COR-L47 (cell line): ENCODE data around the gene TMEM169.

Source experiments
- DNase-seq: peaks from one replicate; lab custom pipeline; 2025; lab: John Stamatoyannopoulos, UW

Gene TMEM169, protein sequence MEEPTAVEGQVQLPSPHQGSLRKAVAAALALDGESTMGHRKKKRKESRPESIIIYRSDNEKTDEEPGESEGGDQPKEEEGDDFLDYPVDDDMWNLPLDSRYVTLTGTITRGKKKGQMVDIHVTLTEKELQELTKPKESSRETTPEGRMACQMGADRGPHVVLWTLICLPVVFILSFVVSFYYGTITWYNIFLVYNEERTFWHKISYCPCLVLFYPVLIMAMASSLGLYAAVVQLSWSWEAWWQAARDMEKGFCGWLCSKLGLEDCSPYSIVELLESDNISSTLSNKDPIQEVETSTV

DNA sequence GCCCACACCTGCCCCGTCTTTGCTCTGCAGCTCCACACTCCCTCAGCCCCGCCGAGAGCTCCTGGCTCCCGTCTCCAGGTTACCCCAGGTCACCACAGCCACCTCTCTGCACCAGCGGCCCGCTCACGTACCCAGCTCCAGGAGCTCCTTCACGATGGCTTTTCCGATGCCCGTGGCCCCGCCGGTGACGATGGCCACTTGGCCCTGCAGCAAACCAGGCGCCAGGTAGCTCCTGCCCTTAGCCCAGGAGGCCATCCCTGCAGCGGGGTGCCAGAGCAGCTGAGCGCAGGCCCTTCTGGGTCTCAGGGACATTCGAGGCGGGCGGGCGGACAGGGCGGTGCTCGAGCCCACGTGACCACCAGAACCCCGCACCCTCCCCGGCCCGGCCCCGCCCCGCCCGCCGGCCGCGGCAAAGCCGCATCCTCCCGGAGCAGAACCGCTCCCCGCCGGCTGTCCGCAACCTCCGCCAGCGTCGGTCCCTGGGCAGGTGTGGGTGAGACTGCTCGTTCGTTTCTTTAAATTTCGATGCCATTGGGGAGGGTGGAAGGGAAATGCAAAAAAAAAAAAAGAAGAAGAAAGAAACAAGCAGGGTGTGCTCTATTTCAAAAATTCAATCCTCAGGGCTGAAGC, at the start of gene TMEM169, which contains the start of gene PECR:
TSS of gene TMEM169 (plus strand) at position 433 of the 630 bp plus-strand sequence. CDS start 14,045 bp downstream, outside the sequence.
TSS of gene PECR (minus strand) at position 323 of the 630 bp plus-strand sequence. CDS start at position 255, 68 bp downstream.
- peak; percentile 86 for DNase-seq

DNA sequence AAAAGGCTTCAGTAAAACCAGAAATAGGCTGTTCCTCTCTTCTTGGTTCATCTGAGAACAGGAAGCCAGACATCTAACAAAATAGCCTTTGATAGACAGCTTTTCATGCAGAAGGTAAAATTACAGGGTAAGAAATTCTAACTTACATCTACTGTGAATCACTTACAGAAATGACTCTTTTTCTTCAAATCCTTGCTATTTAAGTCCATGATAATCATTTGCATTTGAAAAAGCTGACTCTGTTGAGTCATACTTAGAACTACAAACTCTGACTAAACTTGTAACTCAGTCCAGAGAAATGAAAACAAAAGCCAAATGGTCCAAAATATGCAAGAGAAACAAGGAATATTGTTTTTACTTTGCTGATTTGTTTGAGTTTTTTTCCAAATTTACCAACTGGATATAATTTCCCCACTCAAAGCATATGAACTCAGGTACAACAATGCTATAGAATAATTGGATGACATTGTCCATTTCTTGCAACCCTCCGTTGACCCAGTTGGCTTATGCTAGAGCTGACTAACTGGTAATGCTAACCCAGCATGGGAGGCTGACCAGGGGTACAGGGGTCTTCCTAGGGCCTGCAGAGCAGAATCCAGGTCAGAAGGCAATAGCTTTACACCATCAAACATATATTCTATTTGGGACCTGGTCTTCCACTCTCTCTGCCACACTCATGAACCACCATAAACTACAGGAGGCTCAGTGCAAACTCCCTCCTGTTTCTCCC, 49.6 kb upstream of the TMEM169 start:
- no peak for DNase-seq

DNA sequence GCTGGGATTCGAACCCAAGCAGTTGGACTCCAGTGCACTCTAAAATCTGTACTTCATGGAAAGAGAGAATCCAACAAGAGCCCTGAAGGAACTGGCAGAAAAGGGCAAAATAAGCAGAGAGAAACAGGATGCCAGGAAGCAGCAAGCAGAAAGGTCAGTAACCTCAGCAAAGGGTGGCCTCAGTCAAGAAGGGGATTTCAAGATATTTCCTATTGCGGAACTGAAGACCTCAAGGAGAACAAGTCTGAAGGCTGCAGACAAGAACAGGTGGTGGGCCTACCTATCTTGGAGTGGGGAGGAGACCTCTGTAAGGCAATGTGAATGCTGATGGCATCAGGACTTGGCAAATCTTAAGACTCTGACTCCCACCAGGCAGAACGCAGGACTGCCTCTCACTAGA, 48.3 kb upstream of the TMEM169 start:
- DNase-seq = no peak

DNA sequence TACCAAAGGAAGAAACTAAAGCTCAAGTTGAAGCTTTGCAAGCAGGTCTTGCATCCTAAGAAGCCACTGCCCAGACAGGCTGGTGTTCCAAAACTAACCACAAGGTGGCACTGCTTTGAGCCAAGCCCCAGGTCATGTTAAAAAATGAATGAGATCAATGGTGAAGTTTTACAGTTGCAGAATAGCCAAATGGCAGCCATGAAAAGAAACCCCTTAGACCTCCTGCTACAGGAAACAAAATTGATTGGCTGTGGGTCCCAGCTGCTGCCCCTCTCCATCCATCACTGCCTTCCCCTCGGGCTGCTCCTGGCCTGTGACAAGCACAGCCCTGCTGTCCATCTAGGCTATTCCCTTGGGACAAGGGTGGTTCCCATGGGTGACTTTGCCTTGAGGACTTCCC, 47.7 kb upstream of the TMEM169 start:
- peak; percentile 16 for DNase-seq

DNA sequence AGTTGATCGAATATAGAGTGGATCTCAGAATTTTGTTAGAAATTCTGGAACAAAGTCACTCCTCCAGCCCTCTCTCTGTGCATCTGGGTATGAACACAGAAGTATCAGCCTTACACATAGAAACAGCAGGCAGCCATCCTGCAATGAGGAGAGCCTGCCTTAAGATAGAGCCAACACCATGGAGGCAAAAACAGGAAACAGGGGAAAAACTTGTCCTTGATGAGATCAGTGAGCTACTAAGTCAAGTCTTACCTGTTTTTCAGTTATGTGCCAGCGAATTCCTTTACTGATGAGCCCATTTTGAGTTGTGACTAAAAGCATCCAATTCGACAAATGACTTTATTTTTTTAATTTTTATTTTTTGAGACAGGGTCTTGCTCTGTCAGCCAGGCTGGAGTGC, 41.8 kb upstream of the TMEM169 start:
- no peak for DNase-seq

DNA sequence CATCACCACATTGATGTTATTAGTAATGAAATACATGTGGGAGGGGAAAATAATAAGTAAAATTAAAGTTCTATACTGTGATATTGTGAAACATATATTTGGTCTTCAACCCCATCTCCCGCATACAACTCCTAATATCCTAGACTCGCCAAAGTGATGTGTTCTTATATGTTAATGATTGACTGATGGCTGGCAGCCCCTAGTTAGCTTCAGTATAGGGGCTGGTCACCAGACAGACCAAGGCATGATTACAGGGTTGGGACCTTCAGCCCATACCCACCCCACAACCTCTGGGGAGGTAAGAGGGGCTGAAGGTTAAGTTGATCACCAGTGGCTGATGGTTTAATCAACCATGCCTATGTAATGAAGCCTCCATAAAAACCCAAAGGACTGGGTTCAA, 40.3 kb upstream of the TMEM169 start:
- DNase-seq = no peak

DNA sequence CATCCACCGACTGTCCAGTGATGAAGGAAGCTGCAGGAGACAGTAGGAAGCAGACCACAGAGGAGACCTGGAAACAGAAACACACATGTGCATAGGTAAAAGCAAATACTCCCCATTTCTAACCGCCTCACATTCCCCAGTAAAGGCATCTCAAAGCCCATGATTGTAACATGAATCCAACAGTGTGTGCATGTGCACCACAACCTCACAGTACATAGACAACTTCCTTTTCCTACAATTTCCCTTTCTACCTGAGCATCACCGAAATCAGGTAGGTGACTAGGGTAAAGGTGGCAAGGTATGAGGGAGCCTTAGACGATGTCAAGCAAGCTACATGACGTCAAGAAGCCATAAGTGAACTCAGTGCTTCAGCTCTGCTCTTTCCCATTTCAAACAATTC, 37.8 kb upstream of the TMEM169 start:
- DNase-seq = no peak

DNA sequence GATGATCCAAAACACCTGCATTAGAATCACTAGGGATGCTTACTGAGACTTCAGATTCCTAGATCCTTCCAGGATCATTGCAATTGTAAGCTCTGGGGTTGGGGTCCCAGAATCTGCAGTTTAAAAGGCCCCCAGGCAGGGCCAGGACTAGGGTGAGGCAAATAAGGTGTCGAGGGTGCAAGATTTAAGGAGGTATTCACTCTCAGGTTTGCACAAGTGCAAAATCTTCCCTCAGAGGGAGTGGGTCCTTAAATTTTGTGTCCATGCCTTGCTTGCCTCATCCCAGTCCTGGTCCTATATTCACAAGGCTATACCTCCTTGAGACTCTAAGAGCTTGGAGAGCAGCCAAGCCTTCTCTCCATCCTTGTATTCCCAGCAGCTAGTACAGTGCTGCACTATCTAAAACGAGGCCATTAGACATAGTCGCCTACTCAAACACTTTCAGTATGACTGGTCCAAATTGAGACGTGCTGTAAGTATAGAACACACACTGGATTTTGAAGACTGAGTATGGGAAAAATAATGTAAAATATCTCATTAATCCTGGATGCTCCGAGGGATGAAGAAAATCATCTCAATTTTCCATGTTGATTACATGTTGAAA, 36.7 kb upstream of the TMEM169 start:
- DNase-seq = no peak

DNA sequence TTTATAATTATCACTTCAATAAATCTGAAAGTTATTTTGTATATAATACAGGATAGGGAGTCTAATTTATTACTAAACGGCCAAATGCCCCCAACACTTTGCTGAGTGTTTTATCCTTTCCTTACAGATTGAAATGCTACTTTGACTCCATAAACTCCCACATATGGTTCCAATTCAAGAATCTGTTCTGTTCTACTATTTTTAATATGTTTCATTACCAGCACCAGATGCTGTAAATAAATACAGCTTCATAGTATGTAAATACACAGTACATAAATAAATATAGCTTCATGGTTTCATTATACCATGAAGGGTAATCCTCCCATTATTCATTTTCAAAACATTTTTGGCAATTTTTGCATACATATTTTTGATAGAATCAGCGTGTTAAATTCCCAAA, 34.3 kb upstream of the TMEM169 start:
- no peak for DNase-seq

DNA sequence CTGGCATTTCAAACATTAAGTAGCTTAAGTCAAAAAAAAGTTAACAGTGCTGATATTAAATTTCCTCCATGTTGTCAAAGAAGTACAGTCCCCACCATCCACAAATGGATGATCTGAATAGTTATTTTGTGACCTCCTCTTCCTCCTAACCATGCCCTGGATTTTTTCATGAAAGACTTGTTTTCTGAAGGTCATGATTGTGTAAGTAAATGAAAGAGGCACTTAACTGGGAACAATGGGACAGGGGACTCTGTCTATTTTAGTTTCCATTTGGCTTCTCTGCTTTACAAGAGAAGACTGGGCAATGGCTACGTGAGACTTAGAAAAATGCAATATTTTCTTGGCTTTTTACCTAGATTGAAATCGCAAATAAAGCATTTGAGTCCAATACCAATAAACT, 32.3 kb upstream of the TMEM169 start:
- DNase-seq = no peak

DNA sequence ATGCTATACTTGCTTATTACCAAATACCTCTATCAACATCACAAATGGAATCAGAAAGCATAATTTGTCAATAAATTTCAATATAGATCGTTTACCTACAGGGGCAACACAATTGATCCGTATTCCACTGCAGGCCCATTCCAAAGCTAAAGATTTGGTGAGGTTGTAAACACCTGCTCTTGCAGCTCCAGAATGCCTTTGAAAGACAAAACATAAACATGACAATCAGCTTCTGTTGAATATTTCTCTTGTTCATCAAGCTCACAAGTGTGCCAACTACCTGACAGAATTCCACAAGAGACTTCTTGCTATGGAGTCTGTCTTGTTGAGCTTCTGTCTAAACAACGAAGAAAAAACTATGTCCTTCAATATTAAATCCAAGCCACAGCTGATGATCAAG, 30.4 kb upstream of the TMEM169 start:
- DNase-seq = no peak

DNA sequence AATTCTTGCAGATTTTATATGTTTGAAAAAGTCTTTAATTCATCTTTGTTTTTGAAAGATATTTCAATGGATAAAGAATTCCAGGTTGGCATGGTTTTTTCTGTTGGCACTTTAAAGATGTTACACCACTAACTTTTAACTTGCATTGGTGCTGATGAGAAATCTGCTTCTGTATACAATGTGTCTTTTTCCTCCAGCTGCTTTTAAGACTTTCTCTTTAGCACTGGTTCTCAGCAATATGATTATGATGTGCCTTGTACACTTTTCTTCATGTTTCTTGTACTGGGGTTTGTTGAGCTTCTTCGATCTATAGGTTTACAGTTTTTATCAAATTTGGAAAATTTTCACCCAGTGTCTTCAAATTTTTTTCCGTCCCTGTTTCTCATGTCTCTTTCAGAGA, 29.3 kb upstream of the TMEM169 start:
- no peak for DNase-seq

DNA sequence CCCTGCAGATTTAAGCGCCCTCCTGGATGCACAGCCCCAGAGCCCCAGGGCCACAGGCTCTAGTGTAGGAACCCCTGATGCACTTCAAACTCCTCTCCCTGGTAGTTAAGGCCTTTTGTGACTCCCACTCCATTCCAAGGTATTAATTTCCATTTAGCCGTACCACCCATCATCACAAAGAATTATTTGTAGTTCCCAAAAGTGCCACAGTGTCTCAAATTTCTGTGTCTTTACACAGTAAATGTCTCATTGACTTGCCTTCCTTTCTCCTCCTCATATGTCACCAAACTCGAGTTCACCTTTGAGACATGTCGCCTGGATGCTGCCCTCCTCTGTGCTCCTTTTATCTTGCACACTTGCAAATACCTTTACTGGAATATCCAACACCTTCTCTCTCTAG, 26.0 kb upstream of the TMEM169 start:
- no peak for DNase-seq

DNA sequence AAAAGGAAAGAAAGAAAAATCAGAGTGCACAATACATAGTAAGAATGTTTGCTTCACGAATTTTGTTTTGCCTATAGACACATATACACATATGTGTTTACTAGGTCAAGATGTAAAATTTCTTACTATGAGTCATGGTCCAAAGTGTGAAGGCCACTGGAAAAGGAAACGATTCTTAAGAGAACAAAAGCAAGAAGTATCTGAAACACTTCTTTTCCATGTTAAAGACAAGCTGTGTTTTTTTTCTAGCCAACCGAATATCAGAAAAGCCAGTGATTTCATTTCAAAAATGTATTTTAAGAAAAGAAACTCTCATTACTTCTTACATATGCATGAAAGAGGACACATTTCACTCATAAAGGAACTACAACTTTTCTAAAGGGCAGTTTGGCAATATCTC, 25.0 kb upstream of the TMEM169 start:
- DNase-seq = no peak

DNA sequence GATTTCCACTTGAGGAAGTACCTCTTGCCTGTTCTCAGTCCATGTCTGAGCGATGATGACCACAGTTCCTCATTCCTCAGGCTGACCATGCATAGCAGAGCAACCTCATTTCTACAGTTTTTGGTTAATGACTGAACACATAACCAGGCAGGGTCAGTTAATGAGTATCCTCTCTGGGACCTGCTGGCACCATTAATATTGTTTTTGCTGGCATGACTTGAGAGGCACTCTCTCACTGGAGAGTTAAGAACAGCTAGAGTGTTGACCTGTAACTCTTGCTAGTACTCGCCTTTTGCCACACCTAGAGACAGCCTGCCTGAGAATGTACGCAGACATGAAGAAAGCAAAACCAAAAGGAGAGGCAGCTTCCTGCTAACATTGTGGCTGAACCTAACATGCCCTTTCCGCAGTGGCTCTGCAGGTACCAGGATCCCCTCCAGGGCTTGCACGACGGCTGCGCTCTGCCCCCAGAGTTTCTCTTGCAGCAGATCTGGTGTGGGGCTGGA, 24.0 kb upstream of the TMEM169 start:
- no peak for DNase-seq

DNA sequence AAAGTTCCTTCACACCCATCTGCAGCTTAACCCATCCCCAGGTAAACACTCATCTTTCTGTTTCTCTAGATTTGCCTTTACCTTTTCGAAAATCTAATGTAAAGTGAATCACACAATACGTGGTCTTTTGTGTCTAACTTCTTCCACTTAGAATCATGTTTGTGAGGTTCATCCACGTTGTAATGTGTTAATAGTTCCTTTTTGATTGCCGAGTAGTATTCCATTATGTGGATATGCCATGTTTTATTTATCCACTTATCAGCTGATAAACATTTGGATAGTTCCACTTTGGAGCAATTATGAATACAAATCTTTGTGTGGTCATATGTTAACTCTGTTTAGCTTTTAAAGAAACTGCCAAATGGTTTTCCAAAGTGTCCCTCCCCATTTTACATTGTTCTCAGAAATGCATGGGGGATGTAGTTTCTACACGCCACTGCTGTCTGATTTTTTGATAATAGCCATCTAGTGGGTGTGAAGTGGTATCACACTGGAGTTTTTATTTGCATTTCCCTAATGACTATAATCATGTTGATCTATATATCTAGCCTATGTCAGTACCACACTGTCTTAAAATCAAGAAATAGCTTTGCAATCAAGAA, 22.4 kb upstream of the TMEM169 start:
- DNase-seq = no peak

DNA sequence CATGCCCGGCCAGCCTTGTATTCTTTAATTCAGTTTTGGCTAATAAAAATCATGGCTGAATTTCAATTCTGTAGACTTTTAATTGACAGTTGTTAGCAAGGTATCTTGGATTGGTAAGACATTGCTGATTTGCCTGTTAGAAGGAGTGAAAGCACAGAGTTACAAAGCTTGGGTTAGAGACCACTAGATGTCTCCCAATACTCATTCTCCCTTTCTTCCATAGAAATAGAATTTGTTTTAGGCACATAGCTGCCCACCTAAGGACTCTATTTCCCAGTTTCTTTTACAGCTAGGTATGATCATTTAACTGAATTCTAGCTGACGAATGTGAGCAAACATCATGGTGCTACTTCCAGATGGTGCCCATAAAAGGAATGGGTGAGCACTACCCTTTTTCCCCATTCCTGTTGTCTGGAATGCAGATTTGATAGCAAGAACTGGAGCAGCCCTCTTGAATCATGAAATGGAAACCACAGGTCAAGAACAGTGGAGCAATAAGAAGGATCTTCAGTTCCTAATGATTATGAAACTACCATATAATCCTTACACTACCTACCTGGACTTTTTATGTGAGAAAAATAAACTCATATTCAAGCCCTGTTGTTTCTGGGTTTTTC, 17.6 kb upstream of the TMEM169 start:
- no peak for DNase-seq

DNA sequence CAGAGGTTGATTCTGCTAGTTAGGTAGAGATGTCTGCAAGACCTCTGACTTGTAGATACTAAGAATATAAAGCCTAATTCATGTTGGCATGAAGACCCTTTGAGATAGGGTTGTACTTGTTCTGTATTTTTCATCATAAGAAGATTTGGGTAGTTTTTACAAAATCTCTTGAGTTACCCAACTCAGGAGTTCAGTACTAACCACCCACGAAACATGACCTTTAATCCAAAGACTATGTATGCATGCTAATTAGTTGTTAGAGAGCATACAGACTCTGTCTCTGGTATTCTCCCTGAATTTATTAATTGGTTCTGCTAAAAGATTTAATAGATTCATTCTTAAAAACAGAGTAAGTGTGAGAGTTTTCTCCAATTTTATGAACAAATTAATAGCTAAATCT, 17.1 kb upstream of the TMEM169 start:
- DNase-seq = no peak

DNA sequence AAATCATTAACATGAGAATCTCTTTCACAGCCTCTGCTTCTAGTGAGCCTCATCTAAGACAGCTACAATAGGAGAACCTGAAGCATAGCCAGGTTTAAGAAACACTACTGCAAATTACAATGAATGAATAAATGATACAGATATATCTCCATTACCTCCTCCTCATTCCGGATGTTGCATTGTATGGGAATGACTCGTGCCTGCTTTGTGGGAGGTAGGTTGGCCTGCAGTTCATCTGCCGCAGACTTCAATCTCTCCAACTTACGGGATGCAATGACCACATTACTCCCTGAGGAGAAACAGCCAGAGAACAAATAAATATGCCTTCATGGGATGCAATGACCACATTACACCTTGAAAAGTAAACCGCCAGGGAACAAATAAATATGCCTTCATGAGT, 15.5 kb upstream of the TMEM169 start:
- DNase-seq = no peak

DNA sequence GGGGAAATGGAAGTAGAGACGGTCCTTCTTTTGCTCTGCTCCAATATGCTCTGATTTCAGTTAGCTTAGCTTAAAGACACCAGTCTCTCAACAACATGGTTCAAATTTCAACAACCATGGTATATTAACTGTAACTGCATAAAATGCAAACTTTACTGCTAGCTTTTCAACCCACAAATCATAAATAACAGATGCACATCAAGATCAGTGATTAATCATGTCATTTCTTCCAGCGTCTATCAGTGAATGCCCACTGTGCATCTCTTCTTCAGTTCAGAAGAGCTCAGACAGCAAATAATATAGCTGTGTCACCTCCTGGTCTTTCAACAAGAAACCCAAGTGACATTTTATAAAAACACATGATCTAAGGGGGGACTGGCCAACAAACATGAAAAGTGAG, 12.7 kb upstream of the TMEM169 start:
- no peak for DNase-seq

DNA sequence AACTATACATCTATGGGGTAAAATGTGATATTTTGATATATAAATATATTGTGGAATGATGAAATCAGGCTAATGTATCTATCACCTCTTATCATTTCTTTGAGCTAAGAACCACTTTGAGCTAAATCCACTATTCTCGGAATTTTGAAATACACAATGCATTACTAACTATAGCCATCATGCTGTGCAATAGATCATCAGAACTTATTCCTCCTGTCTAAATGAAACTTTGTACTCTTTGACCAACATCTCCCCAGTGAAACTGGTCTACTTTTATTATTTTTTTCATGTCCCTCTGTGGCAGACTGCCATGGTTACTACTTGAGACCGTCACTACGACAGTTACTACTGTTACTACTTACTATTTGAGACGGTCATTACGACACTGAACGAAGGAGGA, 11.5 kb upstream of the TMEM169 start:
- DNase-seq = no peak
